LHCN-M2 (cell line): ENCODE results near the gene C13orf46. TPM values are rescaled to one million over a fixed set of nuclear protein-coding genes. Genes with fewer than 3 reads are reported as not detected.

ENCODE experiments used
- DNase-seq: peaks from one replicate; pipeline ENCODE4 v3.0.0-alpha.2; 2012; ENCODE audit warnings: low read depth
- total RNA-seq: library from RNA; depleted of rRNA; stranded (reverse); fragments of >200 nt; gene quantifications from 2 replicates; pipeline ENCODE4 v1.2.3, GENCODE V29; 2014

Gene C13orf46
- total RNA-seq, 1 experiment from 2014 or later = 0.11 TPM

DNA sequence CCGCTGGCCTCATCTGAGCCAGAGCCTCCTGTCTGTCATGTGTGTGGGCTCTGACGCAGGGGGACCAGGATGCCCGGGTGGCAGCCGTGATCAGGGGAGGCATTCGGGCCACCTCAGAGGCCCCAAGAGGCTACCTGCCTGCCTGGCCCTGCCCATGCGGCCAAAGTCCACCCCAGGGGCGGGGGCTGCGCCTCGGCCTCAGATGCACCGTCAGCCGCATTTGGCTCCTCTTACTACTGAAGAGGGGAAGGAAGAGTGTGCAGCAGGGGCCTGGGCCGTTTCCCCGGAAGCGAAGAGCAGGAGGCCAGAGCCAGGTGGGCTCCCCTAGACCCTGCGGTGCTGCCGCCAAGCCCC, 34.0 kb downstream of the C13orf46 start:
- no peak for DNase-seq

DNA sequence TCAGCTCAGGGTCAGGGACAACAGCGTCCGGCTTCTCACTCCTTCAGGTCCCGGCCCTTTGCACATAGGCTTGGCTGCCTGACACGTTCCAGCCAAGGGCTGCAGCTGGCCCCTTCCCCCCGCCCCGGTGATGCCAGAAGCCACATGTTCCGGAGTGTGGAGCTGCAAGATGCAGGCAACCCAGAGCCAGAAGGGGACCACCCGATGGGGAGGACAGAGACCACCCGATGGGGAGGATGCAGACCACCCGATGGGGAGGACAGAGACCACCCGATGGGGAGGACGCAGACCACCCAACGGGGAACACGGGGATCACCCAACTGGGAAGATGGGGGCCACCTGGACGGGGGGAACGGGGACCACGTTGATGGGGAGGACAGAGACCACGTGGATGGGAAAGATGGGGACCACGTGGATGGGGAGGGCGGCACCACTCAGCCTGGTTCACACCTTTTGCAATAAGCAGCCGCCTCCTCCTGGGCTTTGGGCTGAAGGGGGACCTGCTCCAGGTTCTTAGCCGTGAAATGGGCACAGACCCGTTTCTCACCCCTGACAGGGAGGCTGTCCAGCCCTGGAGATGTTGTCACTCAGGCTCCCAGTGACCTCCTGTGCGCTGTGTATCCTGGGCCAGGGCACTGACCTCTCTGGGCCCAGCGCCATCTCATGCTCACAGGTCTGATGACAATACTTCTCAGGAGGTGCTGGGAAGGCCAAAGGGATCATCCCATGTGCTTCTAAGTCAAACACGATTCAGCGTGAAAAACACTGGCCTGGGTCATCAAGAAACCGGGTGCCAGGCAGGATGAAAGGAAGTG, 34.5 kb downstream of the C13orf46 start:
- no peak for DNase-seq

DNA sequence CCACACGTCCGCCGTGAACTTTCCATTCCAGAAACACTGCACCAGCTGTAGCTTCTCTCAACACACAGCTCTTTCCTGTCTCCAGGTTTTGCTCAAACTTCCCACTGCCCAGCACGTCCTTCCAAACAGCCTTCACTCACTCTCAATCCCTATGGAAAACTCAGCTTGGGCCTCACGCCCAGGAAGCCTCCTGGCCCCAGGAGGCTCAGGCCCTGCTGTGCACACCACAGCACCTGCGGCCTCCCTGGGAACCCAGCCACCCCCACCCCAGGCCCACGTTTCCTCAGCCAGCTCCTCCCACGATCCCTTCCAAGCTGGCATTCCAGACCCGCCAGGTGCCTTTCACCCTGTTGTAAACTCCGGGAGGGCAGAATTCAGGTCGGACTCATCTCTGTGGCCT, 35.2 kb downstream of the C13orf46 start:
- no peak for DNase-seq

DNA sequence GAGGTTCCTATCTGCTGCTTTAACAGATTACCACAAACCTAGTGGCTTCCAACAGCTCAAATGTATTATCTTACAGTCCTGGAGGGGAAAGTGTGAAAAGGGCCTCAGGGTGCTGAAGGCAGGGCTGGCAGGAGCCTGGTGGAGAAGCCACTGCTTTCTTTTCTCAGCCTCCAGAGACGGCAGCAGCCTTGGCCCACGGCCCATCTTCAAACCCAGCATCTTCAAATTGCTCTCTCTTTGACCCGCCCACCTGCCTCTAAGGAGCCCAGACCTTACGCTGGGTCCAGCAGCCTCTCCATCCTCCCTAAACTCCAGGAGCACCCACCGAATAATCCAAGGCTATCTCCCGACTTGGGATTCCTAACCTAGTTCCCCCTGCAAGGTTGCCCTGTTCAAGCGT, 35.6 kb downstream of the C13orf46 start:
- no peak for DNase-seq

DNA sequence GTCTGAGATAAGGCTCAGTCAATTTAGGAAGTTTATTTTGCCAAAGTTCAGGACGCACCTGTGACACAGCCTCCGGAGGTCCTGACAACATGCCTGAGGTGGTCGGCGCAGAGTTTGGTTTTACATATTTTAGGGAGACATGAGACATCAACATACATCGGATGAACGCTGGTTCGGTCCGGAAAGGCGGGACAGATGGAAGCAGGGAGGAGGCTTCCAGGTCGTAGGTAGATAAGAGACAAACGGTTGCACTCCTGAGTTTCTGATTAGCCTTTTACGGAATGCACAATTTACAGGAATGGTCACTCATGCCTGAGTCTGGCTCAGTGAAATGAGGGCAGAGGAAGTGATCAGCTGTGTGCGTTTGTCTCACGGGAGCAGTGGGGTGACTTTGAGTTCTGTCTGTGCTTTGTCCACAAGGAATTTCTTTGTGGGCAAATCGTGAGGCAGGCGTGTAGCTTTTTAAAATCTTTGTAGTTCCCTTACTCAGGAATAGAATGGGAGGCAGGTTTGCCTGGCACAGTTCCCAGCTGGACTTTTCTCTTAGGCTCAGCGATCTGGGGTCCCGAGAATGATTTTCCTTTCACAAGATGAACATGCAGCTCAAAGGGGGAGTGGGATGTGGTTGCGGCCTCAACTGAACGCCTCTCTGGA, 36.2 kb downstream of the C13orf46 start:
- DNase-seq = no peak

DNA sequence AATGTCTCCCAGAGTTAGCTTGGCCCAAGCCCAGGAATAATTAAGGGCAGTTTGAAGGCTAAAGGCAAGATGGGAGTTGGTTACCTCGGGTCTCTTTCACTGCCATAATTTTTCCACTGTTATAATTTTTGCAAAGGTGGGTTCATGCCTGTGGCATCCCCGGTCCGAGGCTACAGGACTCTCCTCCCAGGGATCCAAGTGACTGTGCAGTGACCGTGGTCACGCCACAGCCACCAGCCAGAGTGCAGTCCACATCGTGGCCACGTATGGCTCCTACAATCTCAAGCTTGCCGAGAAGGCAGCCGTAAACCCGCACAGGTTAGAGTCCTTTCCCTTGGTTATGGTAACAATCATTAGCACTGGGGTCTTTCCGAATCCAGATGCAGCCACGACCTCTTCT, 36.8 kb downstream of the C13orf46 start:
- DNase-seq = no peak

DNA sequence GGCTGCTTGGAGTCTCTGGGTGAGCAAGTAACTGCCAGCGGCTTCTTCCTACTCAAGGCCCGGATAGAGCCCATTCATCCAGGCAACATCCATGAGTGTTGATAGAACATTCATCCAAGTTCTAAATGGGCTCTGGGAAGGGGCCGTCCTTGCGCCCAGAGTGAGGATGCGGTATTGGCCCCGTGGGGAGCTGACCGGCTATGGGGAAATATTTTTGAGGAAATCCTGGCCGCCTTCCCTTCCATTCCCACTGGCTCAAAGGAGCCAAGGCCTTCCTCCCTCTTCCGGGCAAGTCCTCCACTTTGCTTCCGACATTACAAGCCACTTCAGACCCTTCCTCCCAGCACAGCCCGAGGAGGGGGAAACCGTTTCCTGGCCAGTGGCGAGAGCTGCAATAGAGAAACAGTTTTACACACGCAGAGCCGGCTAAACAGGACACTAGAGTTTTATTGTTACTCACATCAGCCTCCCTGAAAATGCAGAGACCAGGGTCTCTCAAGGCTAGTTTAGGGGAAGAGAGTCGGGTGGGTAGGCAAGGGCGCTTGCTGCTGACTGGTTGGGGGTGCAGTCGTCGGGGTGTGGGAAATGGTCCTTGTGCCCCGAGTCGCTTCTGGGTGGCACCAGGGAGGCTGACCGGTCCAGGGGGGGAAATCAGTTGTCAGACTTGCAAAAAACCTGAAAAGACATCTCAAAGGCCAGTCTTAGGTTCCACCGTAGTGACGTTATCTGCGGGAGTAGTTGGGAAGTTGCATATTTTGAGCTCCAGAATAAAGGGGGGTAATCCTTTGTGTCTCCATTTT, 37.5 kb downstream of the C13orf46 start:
- no peak for DNase-seq

DNA sequence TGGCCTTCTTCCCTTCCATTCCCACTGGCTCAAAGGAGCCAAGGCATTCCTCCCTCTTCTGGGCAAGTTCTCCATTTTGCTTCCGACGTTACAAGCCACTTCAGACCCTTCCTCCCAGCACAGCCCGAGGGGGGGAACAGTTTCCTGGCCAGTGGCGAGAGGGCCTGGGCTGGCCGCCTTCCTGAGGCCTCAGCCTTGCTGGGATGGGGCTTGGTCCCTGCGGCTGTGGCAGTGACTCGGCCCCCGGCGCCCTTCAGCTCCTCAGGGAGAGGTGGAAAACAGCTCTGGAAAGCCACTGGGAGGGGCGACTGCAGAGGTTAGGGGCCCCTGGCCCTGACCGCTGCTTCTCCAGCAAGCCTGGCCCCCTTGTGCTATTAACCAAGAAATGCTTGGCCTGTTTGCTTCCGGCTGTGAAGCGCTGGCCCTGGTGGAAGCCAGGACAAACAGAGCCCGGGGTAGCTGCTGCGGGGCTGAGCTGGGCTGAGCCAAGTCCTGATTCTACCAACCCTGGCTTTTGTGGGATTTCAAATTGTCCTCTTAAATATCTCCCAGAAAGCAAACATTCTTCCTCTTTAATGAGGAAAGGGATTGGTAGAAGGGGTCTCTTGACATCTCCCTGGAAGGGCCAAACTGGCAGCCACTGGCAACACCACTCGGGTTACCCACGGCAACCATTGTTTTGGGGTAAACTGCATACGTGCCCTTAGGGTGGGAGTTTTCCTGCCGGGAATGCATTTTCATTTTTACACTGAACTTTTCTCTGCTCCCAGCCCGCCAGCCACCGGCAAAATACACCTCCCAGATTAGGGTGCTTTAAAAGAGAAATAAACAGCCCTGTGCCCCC, 38.7 kb downstream of the C13orf46 start:
- DNase-seq = no peak

DNA sequence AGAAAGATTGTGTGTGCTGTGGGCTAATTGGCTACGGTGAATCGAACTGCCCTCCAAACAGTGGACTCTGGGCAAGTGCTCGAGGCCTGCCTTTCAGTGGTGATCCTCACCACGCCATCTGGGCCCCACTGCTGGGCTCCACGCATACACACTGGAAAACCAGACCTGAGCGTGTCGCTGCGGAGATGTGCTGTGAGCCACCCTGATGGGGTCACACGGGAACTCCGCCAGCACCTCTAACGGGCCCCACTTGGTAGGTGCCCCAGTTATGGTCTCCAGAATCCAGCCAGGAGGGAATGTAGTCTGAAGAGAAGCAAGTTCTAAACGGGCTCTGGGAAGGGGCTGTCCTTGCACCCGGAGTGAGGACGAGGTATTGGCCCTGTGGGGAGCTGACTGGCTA, 39.3 kb downstream of the C13orf46 start:
- DNase-seq = no peak

DNA sequence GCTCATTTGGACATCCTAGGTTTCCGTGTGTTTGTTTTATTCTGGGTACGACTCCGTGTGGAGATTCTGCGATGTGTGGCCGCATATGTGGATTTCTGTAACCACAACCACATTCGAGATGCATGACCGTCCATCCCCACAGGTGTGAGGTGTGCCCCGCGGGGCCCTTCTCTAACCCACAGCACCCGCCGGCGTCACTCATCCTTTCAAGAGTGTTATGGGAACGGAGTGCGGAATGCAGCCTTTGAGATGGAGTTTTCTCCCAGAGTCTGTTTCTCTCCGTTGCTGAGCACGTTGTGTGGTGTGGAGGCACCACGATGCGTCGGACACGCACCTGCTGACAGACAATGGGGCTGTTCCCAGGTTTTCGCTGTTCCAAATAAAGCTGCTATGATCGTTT, 40.0 kb downstream of the C13orf46 start:
- DNase-seq = no peak

DNA sequence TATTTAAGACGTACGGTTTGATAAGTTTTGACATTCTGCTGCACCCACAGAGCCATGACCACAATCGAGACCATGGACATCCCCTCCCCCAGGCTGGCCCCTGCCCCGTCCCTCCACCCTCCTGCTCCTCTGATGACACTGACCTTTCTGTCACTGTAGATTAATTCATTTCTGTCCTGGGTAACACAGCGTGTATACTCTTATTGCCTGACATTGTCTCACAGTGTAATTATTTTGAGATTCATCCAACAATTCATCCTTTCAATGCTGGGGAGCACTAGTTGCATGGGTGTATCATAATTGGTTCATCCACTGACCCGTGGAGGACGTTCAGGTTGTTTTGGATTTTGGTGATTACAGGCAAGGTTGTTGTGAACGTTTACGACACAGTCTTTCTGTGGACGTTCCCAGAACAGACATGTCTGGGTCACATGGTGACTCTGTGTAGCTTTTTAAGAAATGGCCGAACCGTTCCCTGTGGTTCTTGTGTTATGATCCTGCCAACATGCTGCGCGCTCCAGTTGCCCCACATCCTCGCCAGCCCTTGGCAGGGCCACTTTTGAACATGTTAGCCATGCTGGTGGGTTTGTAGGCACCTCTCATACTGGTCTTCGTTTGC, 41.9 kb downstream of the C13orf46 start:
- DNase-seq = no peak

DNA sequence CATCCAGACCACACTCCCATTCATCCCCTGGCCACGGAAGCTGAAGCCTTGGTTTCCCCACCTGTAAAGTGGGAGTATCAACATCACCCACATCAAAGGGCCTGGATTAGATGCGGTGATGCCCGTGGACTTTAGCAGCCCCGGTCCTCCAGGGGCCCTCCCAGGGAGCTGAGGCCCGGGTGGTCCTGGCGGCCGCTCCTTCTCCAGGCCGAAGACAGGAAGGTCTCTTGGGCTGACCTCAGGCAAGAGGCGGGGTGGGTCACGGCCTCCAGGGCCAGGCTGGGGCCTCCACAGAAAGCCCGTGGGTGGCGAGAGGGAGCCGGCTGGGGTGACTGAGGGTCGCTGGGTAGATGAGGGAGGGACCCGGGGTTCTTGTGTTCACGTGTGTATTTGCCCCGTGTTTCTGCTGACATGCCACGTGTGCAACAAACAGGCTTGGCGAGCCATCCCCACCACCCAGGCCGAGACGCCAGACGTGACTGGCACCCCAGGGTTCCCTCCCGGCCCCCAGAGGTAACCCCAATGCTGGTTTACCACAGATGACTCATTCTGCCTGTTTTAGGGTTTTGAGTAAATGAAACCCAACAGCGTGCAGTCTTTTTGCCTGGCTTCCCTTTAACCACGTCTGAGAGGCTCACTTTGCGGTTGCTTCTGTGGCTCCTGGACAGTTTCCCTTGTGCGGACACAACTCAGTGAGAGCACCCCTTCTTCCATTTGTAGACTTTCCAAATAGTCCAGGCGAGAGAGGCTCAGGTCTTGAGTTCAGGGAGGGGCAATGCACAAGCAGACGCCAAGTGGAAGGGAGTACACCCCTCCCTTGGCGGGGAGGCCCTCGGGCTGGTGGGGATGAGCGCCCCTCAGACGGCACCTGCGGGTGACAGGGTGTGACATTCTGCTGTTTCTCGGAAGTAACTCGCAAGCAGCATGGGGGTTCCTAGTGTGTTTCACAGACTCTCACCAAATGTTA, 42.9 kb downstream of the C13orf46 start:
- DNase-seq = peak; percentile 50

DNA sequence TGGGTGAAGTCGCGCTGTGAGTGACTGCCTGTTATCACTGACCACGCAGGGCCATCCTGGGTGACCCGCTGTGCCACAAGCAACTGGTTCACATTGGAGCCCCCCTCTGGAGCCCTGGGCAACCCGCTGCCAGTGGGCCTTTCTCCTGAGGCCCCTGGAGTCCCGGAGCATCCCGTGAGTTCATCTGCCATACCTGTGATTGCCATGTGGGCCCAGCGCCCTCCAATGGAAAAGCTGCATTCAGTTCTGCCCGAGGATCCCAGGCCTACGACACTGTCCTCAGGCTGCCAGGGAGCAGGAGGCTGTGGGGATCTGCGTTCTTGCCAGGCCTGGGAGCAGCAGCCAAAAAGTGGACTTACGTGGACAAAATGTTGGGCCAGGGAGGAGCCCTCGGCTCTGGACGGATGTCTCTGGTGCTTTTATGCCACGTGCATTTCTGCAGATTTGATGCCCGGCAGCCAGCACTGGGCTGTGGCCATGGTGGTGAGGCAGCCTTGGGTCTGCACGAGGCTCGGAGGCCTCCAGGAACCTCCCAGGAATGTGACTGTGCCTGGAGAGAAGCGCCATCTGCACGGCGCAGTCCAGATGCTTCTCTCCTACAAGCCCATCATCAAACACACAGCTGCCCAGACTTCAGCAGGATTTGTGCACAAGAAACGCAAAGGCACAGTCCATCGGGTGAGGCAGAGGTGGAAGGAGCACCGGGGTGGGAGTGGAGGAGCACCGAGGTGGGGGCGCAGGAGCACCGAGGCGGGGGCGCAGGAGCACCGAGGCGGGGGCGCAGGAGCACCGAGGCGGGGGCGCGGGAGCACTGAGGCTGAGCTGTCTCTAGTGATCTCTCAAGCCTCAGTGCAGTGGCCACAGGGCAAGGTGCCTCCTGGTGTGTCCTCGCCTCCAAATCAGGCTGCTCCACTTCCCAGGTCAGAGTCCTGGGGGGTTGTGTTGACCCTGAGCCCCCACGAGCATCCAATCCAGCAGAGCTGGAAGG, 44.0 kb downstream of the C13orf46 start:
- DNase-seq = peak; percentile 30

DNA sequence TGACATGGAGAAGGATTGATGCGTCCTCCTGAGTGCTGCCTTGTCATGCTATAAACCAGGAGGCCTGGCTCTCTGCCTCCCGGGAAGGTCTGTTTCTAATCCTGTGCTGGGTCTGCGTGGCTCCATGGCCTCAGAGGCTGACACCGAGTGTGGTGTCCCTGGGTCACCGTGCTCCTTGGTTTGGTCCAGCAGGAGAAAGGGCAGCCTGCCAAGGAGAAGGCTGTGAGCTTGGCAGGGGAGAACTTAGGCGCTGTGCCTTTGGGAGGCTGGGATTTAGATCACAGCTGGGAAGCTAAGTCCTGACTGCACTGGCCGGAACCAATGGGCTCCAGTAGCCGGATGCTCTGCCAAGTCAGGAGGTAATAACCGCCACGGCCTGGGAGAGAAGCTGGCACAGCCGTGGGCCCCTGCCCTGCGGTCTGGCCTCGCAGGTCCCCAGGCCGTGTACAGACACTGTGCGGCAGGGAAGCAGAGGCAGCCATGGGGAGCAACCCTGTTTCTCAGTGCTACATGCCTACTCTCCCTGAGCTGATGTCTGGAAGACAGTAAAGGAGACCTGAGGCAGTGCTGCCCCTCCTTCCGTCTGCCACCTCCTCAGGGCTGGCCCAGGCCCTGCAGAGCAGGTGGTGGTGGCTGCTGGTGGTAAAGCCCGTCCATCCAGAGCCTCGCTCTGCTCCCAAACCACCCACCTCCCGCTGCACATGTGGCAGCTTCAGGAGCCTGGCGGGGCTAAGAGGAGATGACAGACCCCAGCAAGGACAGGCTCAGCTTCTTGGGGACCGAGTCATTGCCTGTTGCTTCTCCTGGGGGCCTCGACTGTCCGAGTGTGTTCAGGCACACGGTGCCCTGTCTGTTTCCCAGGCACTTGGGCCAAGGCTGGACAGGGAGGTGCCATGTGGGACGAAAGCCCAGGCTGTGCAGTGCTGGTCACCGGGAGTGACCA, 44.9 kb downstream of the C13orf46 start:
- DNase-seq = peak; percentile 90

DNA sequence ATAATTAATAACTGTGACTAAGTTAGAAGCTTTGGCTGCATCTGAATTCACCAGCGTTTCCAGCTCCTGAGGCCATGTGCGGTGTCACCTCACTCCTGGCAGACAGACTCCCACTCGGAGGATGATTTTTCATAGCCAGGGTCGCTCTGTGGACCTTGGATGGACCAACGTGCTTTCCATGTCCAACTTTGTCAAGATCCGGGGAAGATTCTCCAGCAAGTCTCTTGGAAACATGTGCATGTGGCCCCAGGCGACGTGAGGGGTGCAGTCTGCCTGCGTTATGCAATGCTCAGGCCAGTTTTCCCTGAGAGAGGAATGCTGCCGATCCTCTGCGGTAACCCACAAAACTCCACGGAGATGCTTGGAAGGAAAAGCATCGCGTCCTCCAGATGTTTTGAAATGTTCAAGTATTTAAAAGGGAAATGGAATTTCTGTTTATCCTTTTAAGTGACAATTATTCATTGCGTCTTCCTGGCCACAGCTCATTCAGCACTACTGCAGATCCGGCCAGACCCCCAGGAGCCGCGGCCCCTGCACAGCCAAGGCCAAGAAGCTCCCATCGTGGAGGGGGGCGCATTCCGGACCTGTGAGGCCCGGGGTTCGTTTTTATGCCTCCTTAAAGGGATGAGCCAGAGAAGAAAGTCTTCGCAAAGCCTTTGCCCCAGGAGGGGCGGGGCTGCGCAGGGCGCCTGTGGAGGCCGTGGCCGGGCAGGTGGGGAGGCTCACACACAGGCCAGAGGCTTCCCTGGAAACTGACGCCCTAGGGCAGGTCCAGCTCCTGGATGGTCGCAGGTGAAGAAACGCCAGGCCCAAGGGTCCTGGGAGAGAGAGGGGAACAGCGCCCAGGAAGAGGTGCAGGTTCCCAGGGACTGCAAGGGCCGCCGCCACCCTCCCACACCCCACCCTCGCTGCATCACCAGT, 46.0 kb downstream of the C13orf46 start:
- DNase-seq = peak; percentile 98

DNA sequence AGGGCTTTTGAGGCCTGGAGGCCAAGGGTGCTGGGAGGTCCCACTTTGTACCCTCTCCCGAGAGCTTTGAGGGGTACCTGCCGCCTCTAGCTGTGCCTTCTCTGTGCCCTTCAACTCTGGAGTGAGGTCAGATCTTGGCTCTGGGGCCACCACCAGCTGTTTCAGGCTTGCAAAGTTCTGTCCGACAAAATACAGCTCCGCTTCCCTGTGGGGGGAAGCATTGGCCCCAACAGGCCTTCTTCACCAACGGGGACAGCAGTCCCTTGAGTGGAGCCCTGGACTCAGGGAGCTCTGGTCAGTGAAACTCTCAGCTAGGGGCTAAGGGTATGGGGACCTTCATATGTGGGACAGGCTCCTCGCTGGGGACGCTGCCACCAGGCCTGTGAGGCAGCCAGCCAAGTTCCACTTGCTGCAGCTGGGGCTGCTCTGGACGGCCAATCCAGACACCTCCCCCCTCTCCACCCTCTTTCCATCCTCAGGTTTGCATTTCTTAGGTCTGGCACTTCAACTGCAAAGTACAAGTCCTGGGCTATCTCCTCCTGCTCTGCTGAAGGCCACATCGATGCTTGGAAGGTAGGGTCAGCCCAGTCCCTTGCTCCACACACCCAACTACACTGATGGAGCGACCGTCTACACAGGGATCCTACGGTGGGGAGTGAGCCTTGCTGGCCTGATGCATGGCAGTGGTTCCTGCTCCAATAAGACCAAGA, 46.8 kb downstream of the C13orf46 start:
- peak; percentile 20 for DNase-seq
